SK-N-SH treated with all-trans-retinoic acid at 6 μM for 48 hours (cell line): ENCODE results near the gene WDR17.

Experiments used
- ATAC-seq: fragments of 200-7000 bp; cut with Tn5 transposase; 3 replicates; pipeline ENCODE4 v1.9.1; 2020; ENCODE audit warnings: mild to moderate bottlenecking, moderate library complexity
- ARNTL ChIP-seq: fragments of 450-650 bp; formaldehyde crosslinking; IDR thresholded peaks from 2 replicates; pipeline ENCODE4 v1.5.0; 2020; ENCODE audit warnings: low read depth, mild to moderate bottlenecking, moderate library complexity, borderline replicate concordance
- BACH2 ChIP-seq: fragments of 250-450 bp; sonication (Bioruptor Pico); IDR thresholded peaks from 2 replicates; pipeline ENCODE4 v1.9.0; 2021; ENCODE audit warnings: mild to moderate bottlenecking, borderline replicate concordance
- CREB5 ChIP-seq: fragments of 250-450 bp; sonication (Bioruptor Pico); IDR thresholded peaks from 2 replicates; pipeline ENCODE4 v1.5.1; 2020; ENCODE audit warnings: low read depth, mild to moderate bottlenecking, moderate library complexity
- CSDC2 ChIP-seq: fragments of 250-450 bp; sonication (Bioruptor Pico); IDR thresholded peaks from 2 replicates; pipeline ENCODE4 v1.5.0; 2020; ENCODE audit warnings: mild to moderate bottlenecking, moderate library complexity
- CSRNP3 ChIP-seq: fragments of 250-450 bp; sonication (Bioruptor Pico); IDR thresholded peaks from 2 replicates; pipeline ENCODE4 v1.5.1; 2021; ENCODE audit warnings: mild to moderate bottlenecking, moderate library complexity
- ESRRG ChIP-seq: fragments of 250-450 bp; sonication (Bioruptor Pico); IDR thresholded peaks from 2 replicates; pipeline ENCODE4 v1.6.1; 2021; ENCODE audit warnings: mild to moderate bottlenecking
- GLIS3 ChIP-seq: fragments of 250-450 bp; sonication (Bioruptor Pico); IDR thresholded peaks from 2 replicates; pipeline ENCODE4 v1.5.0; 2020; ENCODE audit warnings: mild to moderate bottlenecking, moderate library complexity
- ISL1 ChIP-seq: fragments of 250-450 bp; sonication (Bioruptor Pico); IDR thresholded peaks from 2 replicates; pipeline ENCODE4 v2.1.2; 2022; ENCODE audit warnings: mild to moderate bottlenecking, moderate library complexity
- OSR1 ChIP-seq: fragments of 250-450 bp; sonication (Bioruptor Pico); IDR thresholded peaks from 2 replicates; pipeline ENCODE4 v1.8.0; 2022; ENCODE audit warnings: moderate library complexity, mild to moderate bottlenecking, inconsistent platforms
- POU6F1 ChIP-seq: fragments of 250-450 bp; sonication (Bioruptor Pico); IDR thresholded peaks from 2 replicates; pipeline ENCODE4 v1.8.0; 2021; ENCODE audit warnings: low read depth, mild to moderate bottlenecking, moderate library complexity, borderline replicate concordance
- PPARA ChIP-seq: fragments of 250-450 bp; sonication (Bioruptor Pico); IDR thresholded peaks from 2 replicates; pipeline ENCODE4 v1.5.0; 2020; ENCODE audit warnings: mild to moderate bottlenecking, borderline replicate concordance
- RARB ChIP-seq: fragments of 250-450 bp; sonication (Bioruptor Pico); IDR thresholded peaks from 2 replicates; pipeline ENCODE4 v1.8.0; 2021; ENCODE audit warnings: mild to moderate bottlenecking, moderate library complexity
- SNAI2 ChIP-seq: fragments of 250-450 bp; sonication (Bioruptor Pico); IDR thresholded peaks from 2 replicates; pipeline ENCODE4 v1.5.0; 2020; ENCODE audit warnings: mild to moderate bottlenecking, moderate library complexity
- TCF4 ChIP-seq: fragments of 250-450 bp; sonication (Bioruptor Pico); IDR thresholded peaks from 2 replicates; pipeline ENCODE4 v1.8.0; 2021; ENCODE audit warnings: mild to moderate bottlenecking, moderate library complexity, borderline replicate concordance
- TOX ChIP-seq: fragments of 250-450 bp; sonication (Bioruptor Pico); IDR thresholded peaks from 2 replicates; pipeline ENCODE4 v1.8.0; 2021; ENCODE audit warnings: mild to moderate bottlenecking, moderate library complexity, borderline replicate concordance
- TSHZ2 ChIP-seq: fragments of 250-450 bp; sonication (Bioruptor Pico); IDR thresholded peaks from 2 replicates; pipeline ENCODE4 v1.5.0; 2020; ENCODE audit warnings: mild to moderate bottlenecking, moderate library complexity
- ZC3H10 ChIP-seq: fragments of 250-450 bp; sonication (Bioruptor Pico); IDR thresholded peaks from 2 replicates; pipeline ENCODE4 v1.5.1; 2021; ENCODE audit warnings: mild to moderate bottlenecking, moderate library complexity
- ZFP3 ChIP-seq: fragments of 250-450 bp; sonication (Bioruptor Pico); IDR thresholded peaks from 2 replicates; pipeline ENCODE4 v1.5.0; 2020; ENCODE audit warnings: mild to moderate bottlenecking, moderate library complexity
- ZNF70 ChIP-seq: fragments of 450-650 bp; formaldehyde crosslinking; IDR thresholded peaks from 2 replicates; pipeline ENCODE4 v1.5.0; 2020; ENCODE audit warnings: mild to moderate bottlenecking, moderate library complexity
- ZNF8 ChIP-seq: fragments of 450-650 bp; formaldehyde crosslinking; IDR thresholded peaks from 2 replicates; pipeline ENCODE4 v1.5.0; 2020; ENCODE audit warnings: mild to moderate bottlenecking, moderate library complexity

Gene WDR17

GRCh38 chr4:176149680-176150355, 84.2 kb downstream of the WDR17 start:
- TF ChIP-seq BACH2 (CRISPR knock-in tag) (no peak), CSRNP3 (CRISPR knock-in tag) (no peak), SNAI2 (CRISPR knock-in tag) (no peak), TSHZ2 (no peak)
- no peak for ATAC-seq

- no peak for TF ChIP-seq GLIS3
- TF ChIP-seq SNAI2 (CRISPR knock-in tag) = no peak
- no peak for TF ChIP-seq ZNF70 (CRISPR knock-in tag)
- no peak for TF ChIP-seq ZNF8 (CRISPR knock-in tag)
- TF ChIP-seq OSR1 = no peak
- TF ChIP-seq RARB = no peak
- no peak for TF ChIP-seq TCF4 (CRISPR knock-in tag)
- no peak for TF ChIP-seq TSHZ2
- TF ChIP-seq POU6F1 (CRISPR knock-in tag) = no peak
- TF ChIP-seq ISL1 (CRISPR knock-in tag) = no peak
- no peak for TF ChIP-seq TOX (CRISPR knock-in tag)
- no peak for TF ChIP-seq CSDC2 (CRISPR knock-in tag)
- no peak for TF ChIP-seq PPARA (CRISPR knock-in tag)
- TF ChIP-seq ESRRG (CRISPR knock-in tag) = no peak
- no peak for TF ChIP-seq ARNTL
- TF ChIP-seq ZC3H10 (CRISPR knock-in tag) = no peak
- no peak for TF ChIP-seq ZFP3 (CRISPR knock-in tag)
- TF ChIP-seq CREB5 (CRISPR knock-in tag) = no peak
- ATAC-seq = peak; percentile 86
Observed at GRCh38 chr4:176150356-176150682, 84.7 kb downstream of the WDR17 start.

- TF ChIP-seq GLIS3 (no peak), ISL1 (CRISPR knock-in tag) (peak; percentile 67)
- TF ChIP-seq, all 23 proteins: peak for 1
- ATAC-seq = peak; percentile 58
Observed at GRCh38 chr4:176150704-176151103, 85.1 kb downstream of the WDR17 start.
